OCI-LY7 (cell line): ENCODE data around the gene CTU2. TPM values are rescaled to one million over a fixed set of nuclear protein-coding genes. Genes with fewer than 3 reads are reported as not detected.

ENCODE experiments used
- BruUV-seq: library from RNA; stranded (reverse); fragments of 400-500 nt; replicated peaks from 2 replicates; lab custom pipeline; 2021; lab: Mats Ljungman, UMichigan
- CTCF ChIA-PET: fragments of 300-600 bp; sonication (Branson Sonifier 250); formaldehyde crosslinking; loops from one replicate; lab custom pipeline; 2022; ENCODE audit warnings: antibody characterized with exemption; ENCODE audit not compliant: unreplicated experiment; lab: Charles Lee
- POLR2A ChIA-PET: fragments of 300-600 bp; sonication (Branson Sonifier 250); formaldehyde crosslinking; loops from one replicate; lab custom pipeline; 2022; ENCODE audit warnings: antibody characterized with exemption; lab: Charles Lee
- DNase-seq: peaks from one replicate; pipeline ENCODE4 v3.0.0-alpha.2; 2015; ENCODE audit warnings: low spot score
- H2AFZ ChIP-seq: fragments of 200-600 bp; sonication (generic), shearing (Covaris generic); 2 replicates; pipeline ENCODE4 v1.6.1; 2014; ENCODE audit warnings: mild to moderate bottlenecking, antibody characterized with exemption, low read length, moderate library complexity
- H3K27ac ChIP-seq: fragments of 200-600 bp; sonication (generic); 2 replicates; pipeline ENCODE4 v1.5.1; 2014; ENCODE audit warnings: mixed run types, low read depth, mild to moderate bottlenecking, moderate library complexity, low read length, inconsistent platforms; ENCODE audit not compliant: poor library complexity, severe bottlenecking
- H3K36me3 ChIP-seq: fragments of 200-600 bp; sonication (generic); 2 replicates; pipeline ENCODE4 v1.6.1; 2014; ENCODE audit warnings: mild to moderate bottlenecking, antibody characterized with exemption, low read length, moderate library complexity, mixed read lengths; ENCODE audit not compliant: insufficient read depth
- H3K4me1 ChIP-seq: fragments of 200-600 bp; sonication (generic); 2 replicates; pipeline ENCODE4 v1.5.1; 2014; ENCODE audit warnings: mild to moderate bottlenecking, low read length; ENCODE audit not compliant: insufficient read depth, poor library complexity, severe bottlenecking
- H3K4me2 ChIP-seq: fragments of 200-600 bp; sonication (generic); 2 replicates; pipeline ENCODE4 v1.6.1; 2014; ENCODE audit warnings: mild to moderate bottlenecking, low read length
- H3K4me3 ChIP-seq: fragments of 200-600 bp; sonication (generic); 2 replicates; pipeline ENCODE4 v1.5.1; 2014; ENCODE audit warnings: mild to moderate bottlenecking, low read depth, low read length; ENCODE audit not compliant: poor library complexity, severe bottlenecking
- H3K79me2 ChIP-seq: fragments of 200-600 bp; sonication (generic); 2 replicates; pipeline ENCODE4 v1.6.1; 2016; ENCODE audit warnings: low read depth, mild to moderate bottlenecking, low read length, moderate library complexity, mixed read lengths; ENCODE audit not compliant: insufficient read depth
- H3K9me2 ChIP-seq: fragments of 200-600 bp; sonication (generic); 2 replicates; pipeline ENCODE4 v1.6.1; 2016; ENCODE audit warnings: mild to moderate bottlenecking, low read length, mixed read lengths; ENCODE audit not compliant: insufficient read depth
- H3K9me3 ChIP-seq: fragments of 200-600 bp; sonication (generic); 2 replicates; pipeline ENCODE4 v1.6.1; 2014; ENCODE audit warnings: mild to moderate bottlenecking, mixed run types, low read length, mixed read lengths
- H4K20me1 ChIP-seq: fragments of 200-600 bp; sonication (generic); 2 replicates; pipeline ENCODE4 v1.6.1; 2014; ENCODE audit warnings: mild to moderate bottlenecking, antibody characterized with exemption, low read length, moderate library complexity, mixed read lengths; ENCODE audit not compliant: insufficient read depth
- EZH2phosphoT487 ChIP-seq: fragments of 200-600 bp; sonication (generic); IDR thresholded peaks from 2 replicates; pipeline ENCODE4 v1.6.1; 2018; ENCODE audit warnings: low read depth, borderline replicate concordance, mild to moderate bottlenecking, mixed run types, antibody characterized with exemption, low read length, moderate library complexity, mixed read lengths
- intact Hi-C: fragments of 100-400 bp; cut with micrococcal nuclease; formaldehyde crosslinking; loops from one replicate; pipeline ENCODE4 v1.10.0; 2022; ENCODE audit not compliant: unreplicated experiment
- total RNA-seq, 2 experiments: library from RNA; depleted of rRNA in 1 of 2; stranded (reverse); fragments of >200 nt in 1 of 2; shearing (Covaris generic) in 1 of 2; gene quantifications; 2 replicates each; pipeline ENCODE4 v1.2.3, GENCODE V29; 2014 to 2022
- TF ChIP-seq, protein P1 (sequence below): fragments of 200-600 bp; sonication (generic); conservative IDR thresholded peaks from 2 replicates; pipeline ENCODE4 v1.5.1; 2014; ENCODE audit warnings: mild to moderate bottlenecking, antibody characterized with exemption, low read length, moderate library complexity, mixed read lengths

The CTU2 gene
- total RNA-seq, 2 experiments from 2014 or later: 21.9 to 24.4 TPM

DNA sequence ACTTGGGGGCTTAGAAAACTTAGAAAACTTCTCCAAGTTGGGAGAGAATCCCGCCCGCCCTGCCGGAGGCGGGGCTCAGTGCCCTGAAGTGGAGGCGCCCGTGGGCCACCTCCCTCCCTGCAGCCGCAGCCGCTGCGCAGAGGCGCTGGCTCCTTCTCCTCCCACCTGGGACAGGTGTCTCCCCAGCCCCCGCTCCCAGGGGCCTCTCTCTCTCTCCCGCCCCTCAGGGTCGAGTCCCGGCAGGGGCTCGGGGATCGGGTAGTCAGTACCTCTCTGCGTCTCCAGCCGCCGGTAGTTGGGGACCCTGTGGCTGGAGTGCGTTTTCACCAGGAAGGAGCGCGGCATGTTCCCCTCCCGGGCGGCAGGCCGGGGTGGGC is 20.3 kb upstream of the CTU2 start:
- TF ChIP-seq, protein P1, sequence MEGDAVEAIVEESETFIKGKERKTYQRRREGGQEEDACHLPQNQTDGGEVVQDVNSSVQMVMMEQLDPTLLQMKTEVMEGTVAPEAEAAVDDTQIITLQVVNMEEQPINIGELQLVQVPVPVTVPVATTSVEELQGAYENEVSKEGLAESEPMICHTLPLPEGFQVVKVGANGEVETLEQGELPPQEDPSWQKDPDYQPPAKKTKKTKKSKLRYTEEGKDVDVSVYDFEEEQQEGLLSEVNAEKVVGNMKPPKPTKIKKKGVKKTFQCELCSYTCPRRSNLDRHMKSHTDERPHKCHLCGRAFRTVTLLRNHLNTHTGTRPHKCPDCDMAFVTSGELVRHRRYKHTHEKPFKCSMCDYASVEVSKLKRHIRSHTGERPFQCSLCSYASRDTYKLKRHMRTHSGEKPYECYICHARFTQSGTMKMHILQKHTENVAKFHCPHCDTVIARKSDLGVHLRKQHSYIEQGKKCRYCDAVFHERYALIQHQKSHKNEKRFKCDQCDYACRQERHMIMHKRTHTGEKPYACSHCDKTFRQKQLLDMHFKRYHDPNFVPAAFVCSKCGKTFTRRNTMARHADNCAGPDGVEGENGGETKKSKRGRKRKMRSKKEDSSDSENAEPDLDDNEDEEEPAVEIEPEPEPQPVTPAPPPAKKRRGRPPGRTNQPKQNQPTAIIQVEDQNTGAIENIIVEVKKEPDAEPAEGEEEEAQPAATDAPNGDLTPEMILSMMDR: no peak
- TF ChIP-seq EZH2phosphoT487: no peak
- Histone ChIP-seq H3K27ac (peak overlapping the region; percentile 0), H3K79me2 (no peaks in the 10 kb centered on the region), H3K4me1 (peaks cover 47% of the 10 kb centered on the region), H3K36me3 (no peaks in the 10 kb centered on the region), H3K4me2 (peak overlapping the region; percentile 82), H3K9me3 (no peaks in the 10 kb centered on the region), H3K9me2 (no peaks in the 10 kb centered on the region), H4K20me1 (no peaks in the 10 kb centered on the region), H3K4me3 (peak overlapping the region; percentile 77), H2AFZ (peak overlapping the region; percentile 47; the same call in 1 of the 2 replicates)
- intact Hi-C loops: loop anchor here (1.0 kb wide), 1 partner anchor 12 kb away; no protein-coding TSS in a partner anchor
- ChIA-PET CTCF (no interaction called here), POLR2A (interaction anchor here (0.7 kb wide), 1 partner anchor 13 kb away, joined by 6 read pairs; no protein-coding TSS in a partner anchor)
- BruUV-seq: no TSS peak
- DNase-seq: no peak

DNA sequence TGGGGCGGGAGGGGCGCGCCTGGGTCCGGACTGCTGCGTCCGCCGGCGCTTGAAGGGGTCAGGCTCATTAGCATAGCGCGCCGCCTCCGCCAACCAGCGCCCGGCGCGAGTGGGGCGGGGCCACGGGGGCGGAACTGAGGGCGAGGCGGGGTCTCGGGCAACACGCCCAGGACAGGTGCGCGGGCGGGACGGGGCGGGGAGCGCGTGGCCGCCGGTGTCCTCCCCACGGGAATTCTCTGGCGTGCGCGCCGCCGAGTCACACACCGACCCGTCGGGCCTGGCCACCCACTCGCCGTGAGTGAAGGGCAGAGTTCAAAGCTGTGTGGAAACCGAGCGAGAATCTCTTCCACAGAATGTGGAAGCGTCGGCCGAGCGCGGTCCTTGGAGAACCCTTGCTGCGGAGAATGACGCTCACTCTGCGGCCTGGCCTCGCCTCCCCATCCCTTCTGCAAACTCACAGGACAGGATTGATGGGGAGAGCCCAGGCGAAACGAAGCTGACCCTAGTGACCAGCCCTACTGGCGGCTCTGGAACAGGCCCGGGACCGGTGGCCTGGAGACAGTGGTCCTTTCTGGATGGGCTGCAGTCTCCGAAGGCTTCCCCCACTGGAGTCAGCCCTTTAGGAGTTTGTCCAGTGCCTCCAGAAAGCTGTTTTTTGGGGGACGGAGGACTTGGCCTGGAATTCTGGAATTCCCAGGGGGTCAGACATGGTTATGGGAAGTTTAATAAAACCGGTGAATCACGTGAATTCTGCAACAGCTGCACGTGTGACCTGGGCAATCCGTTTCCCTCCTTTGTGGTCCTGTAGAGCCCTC is 19.7 kb upstream of the CTU2 start, which contains the start of gene SNAI3:
Gene SNAI3 (minus strand): TSS at position 69 of the 815 bp plus-strand sequence. CDS start 101 bp downstream, outside the sequence.
- ChIA-PET CTCF (no interaction called here), POLR2A (interaction anchor here (0.7 kb wide), 2 partner anchors 13 to 306 kb away, joined by 4 to 6 read pairs; no protein-coding TSS in a partner anchor)
- Histone ChIP-seq H3K9me2 (no peaks in the 10 kb centered on the region), H3K36me3 (no peaks in the 10 kb centered on the region), H3K4me2 (peak within 1 kb of the TSS; percentile 82), H4K20me1 (no peaks in the 10 kb centered on the region), H3K27ac (peak within 1 kb of the TSS; percentile 0), H3K4me1 (peaks cover 43% of the 10 kb centered on the region), H3K9me3 (no peaks in the 10 kb centered on the region), H2AFZ (peak within 1 kb of the TSS; percentile 47; the same call in 1 of the 2 replicates), H3K79me2 (no peaks in the 10 kb centered on the region), H3K4me3 (peak within 1 kb of the TSS; percentile 77)
- TF ChIP-seq EZH2phosphoT487: no peak
- TF ChIP-seq, protein P1: no peak
- intact Hi-C loops: loop anchor here (1.0 kb wide), 1 partner anchor 12 kb away; no protein-coding TSS in a partner anchor
- no TSS peak for BruUV-seq
- DNase-seq: peak; percentile 89

DNA sequence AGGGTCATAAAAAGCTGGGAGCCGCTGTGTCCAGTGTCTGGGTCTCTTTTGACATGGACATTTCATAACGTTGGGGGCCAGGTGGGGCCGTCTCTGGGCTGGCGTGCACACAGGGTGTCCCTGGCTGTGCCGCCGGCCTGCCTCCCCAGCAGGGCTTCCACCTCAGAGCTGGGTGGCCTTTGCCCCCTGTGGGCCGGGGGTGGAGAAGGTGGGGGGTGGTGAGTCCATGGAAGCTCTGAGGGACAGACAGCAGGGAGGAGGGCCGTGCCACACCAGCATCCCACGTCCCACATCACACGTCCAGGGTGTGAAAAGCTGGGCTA is 19.1 kb upstream of the CTU2 start:
- H3K79me2 ChIP-seq: no peaks in the 10 kb centered on the region
- peak overlapping the region; percentile 82; the same call in 1 of the 2 replicates for H3K4me2 ChIP-seq
- intact Hi-C loops: no loop called here
- no peak for TF ChIP-seq EZH2phosphoT487
- TF ChIP-seq, protein P1: no peak
- H3K4me1 ChIP-seq: peaks cover 43% of the 10 kb centered on the region
- DNase-seq: no peak
- H3K4me3 ChIP-seq: no peak overlapping the region
- no TSS peak for BruUV-seq
- ChIA-PET CTCF (no interaction called here), POLR2A (interaction anchor here (0.7 kb wide), 1 partner anchor 306 kb away, joined by 4 read pairs; no protein-coding TSS in a partner anchor)
- no peaks in the 10 kb centered on the region for H3K36me3 ChIP-seq
- no peaks in the 10 kb centered on the region for H3K9me2 ChIP-seq
- no peaks in the 10 kb centered on the region for H4K20me1 ChIP-seq
- H3K9me3 ChIP-seq: no peaks in the 10 kb centered on the region
- H2AFZ ChIP-seq: no peak overlapping the region
- H3K27ac ChIP-seq: no peak overlapping the region
